ENCODE measurements around the gene ANKRD63.

Gene ANKRD63

GRCh38 chr15:40295877-40296560 lies 13.2 kb upstream of the ANKRD63 start:
- Histone ChIP-seq H3K4me3 (ENCODE audit: low read length) (no peak overlapping the region), H3K36me3 (ENCODE audit: control insufficient read depth, low read length) (no peaks in the 10 kb centered on the region)

GRCh38 chr15:40295297-40295696 lies 12.4 kb upstream of the ANKRD63 start:
- Histone ChIP-seq H3F3A (ENCODE audit: control insufficient read depth, insufficient read depth) (no peaks in the 10 kb centered on the region), H3K4me3 (ENCODE audit: low read length) (no peak overlapping the region), H3K27ac (ENCODE audit: low read depth, low read length) (no peak overlapping the region), H3K4me1 (ENCODE audit: control insufficient read depth, low read length) (peaks cover 1% of the 10 kb centered on the region), H3K27me3 (ENCODE audit: control insufficient read depth, low read length) (no peaks in the 10 kb centered on the region), H3K79me2 (ENCODE audit: control insufficient read depth, low read length) (no peaks in the 10 kb centered on the region), H3K9me3 (ENCODE audit: control insufficient read depth, insufficient read depth, low read length) (no peaks in the 10 kb centered on the region), H3K9me2 (replicated peaks; ENCODE audit: control insufficient read depth, low read length) (no peaks in the 10 kb centered on the region), H3K4me2 (ENCODE audit: low read length) (no peak overlapping the region), H4K20me1 (ENCODE audit: control insufficient read depth, insufficient read depth, low read depth, low read length) (no peaks in the 10 kb centered on the region), H3K36me3 (ENCODE audit: control insufficient read depth, low read length) (no peaks in the 10 kb centered on the region)
- TF ChIP-seq EZH2phosphoT487 (IDR thresholded peaks at IDR 0.05; ENCODE audit: borderline replicate concordance, low read length) (no peak), CTCF (IDR thresholded peaks at IDR 0.05; ENCODE audit: low read depth, low read length, poor library complexity, severe bottlenecking) (no peak)

More at GRCh38 chr15:40295877-40296560, 13.2 kb upstream of the ANKRD63 start:
- no peaks in the 10 kb centered on the region for H3K9me3 ChIP-seq (ENCODE audit: control insufficient read depth, insufficient read depth, low read length)
- H3K79me2 ChIP-seq (ENCODE audit: control insufficient read depth, low read length), result no peaks in the 10 kb centered on the region
- no peaks in the 10 kb centered on the region for H3K27me3 ChIP-seq (ENCODE audit: control insufficient read depth, low read length)
- H4K20me1 ChIP-seq (ENCODE audit: control insufficient read depth, insufficient read depth, low read depth, low read length), result no peaks in the 10 kb centered on the region
- H3F3A ChIP-seq (ENCODE audit: control insufficient read depth, insufficient read depth), result no peaks in the 10 kb centered on the region
- TF ChIP-seq CTCF (IDR thresholded peaks at IDR 0.05; ENCODE audit: low read depth, low read length, poor library complexity, severe bottlenecking), result no peak
- no peak for TF ChIP-seq EZH2phosphoT487 (IDR thresholded peaks at IDR 0.05; ENCODE audit: borderline replicate concordance, low read length)
- H3K4me1 ChIP-seq (ENCODE audit: control insufficient read depth, low read length), result no peaks in the 10 kb centered on the region
- H3K4me2 ChIP-seq (ENCODE audit: low read length), result no peak overlapping the region
- no peaks in the 10 kb centered on the region for H3K9me2 ChIP-seq (replicated peaks; ENCODE audit: control insufficient read depth, low read length)
- no peak overlapping the region for H3K27ac ChIP-seq (ENCODE audit: low read depth, low read length)

GRCh38 chr15:40293905-40294895 lies 11.3 kb upstream of the ANKRD63 start:
- no peaks in the 10 kb centered on the region for H3K27me3 ChIP-seq (ENCODE audit: control insufficient read depth, low read length)
- H3K4me1 ChIP-seq (ENCODE audit: control insufficient read depth, low read length), result peaks cover 11% of the 10 kb centered on the region
- H3K4me2 ChIP-seq (ENCODE audit: low read length), result no peak overlapping the region
- H3K4me3 ChIP-seq (ENCODE audit: low read length), result no peak overlapping the region
- no peak for TF ChIP-seq CTCF (IDR thresholded peaks at IDR 0.05; ENCODE audit: low read depth, low read length, poor library complexity, severe bottlenecking)
- TF ChIP-seq EZH2phosphoT487 (IDR thresholded peaks at IDR 0.05; ENCODE audit: borderline replicate concordance, low read length), result no peak
- no peaks in the 10 kb centered on the region for H3K9me2 ChIP-seq (replicated peaks; ENCODE audit: control insufficient read depth, low read length)
- no peaks in the 10 kb centered on the region for H3K9me3 ChIP-seq (ENCODE audit: control insufficient read depth, insufficient read depth, low read length)
- H3K36me3 ChIP-seq (ENCODE audit: control insufficient read depth, low read length), result no peaks in the 10 kb centered on the region
- H3K79me2 ChIP-seq (ENCODE audit: control insufficient read depth, low read length), result no peaks in the 10 kb centered on the region
- H3K27ac ChIP-seq (ENCODE audit: low read depth, low read length), result no peak overlapping the region
- H3F3A ChIP-seq (ENCODE audit: control insufficient read depth, insufficient read depth), result no peaks in the 10 kb centered on the region
- H4K20me1 ChIP-seq (ENCODE audit: control insufficient read depth, insufficient read depth, low read depth, low read length), result no peaks in the 10 kb centered on the region
